Sigmoid colon (tissue), 4 donors: Measurements from ENCODE around the gene SUPT3H.

Source experiments
- CTCF ChIP-seq, 4 experiments: fragments of 450-650 bp in 3 of 4; fragments of 200-600 bp in 1 of 4; IDR thresholded peaks; one replicate each; pipeline ENCODE4 v1.5.1; 2016 to 2019; ENCODE audit warnings: antibody characterized with exemption in 4 of 4, mild to moderate bottlenecking in 3 of 4, moderate library complexity in 2 of 4
- EP300 ChIP-seq, 4 donors: sonication (generic); formaldehyde crosslinking; IDR thresholded peaks; one replicate each; pipeline ENCODE4 v1.6.1; 2017; ENCODE audit warnings: antibody characterized with exemption in 4 of 4
- POLR2A ChIP-seq, 2 donors: fragments of 450-650 bp; IDR thresholded peaks; one replicate each; pipeline ENCODE4 v1.6.1; 2016; ENCODE audit warnings: antibody characterized with exemption in 2 of 2, mild to moderate bottlenecking in 2 of 2, moderate library complexity in 2 of 2
- POLR2AphosphoS5 ChIP-seq, 4 donors: sonication (generic); formaldehyde crosslinking; IDR thresholded peaks; one replicate each; pipeline ENCODE4 v1.6.1; 2017; ENCODE audit warnings: antibody characterized with exemption in 4 of 4

GRCh38 chr6:45254253-45254652 is 123.5 kb downstream of the SUPT3H start:
- TF ChIP-seq EP300 (IDR thresholded peaks at IDR 0.05) (no peak), POLR2AphosphoS5 (IDR thresholded peaks at IDR 0.05) (no peak), CTCF (IDR thresholded peaks at IDR 0.05) (no peak), POLR2A (IDR thresholded peaks at IDR 0.05) (no peak)
